ENCODE data around the gene NEK1.

GRCh38 chr4:169361756-169362155, 250.6 kb downstream of the NEK1 start:
- no peak for TF ChIP-seq CTCF (IDR thresholded peaks at IDR 0.05)
- TF ChIP-seq EP300 (IDR thresholded peaks at IDR 0.05), result no peak
- no peak for TF ChIP-seq POLR2AphosphoS5 (IDR thresholded peaks at IDR 0.05)

Data from suprapubic skin (tissue), 4 donors.